ENCODE measurements around the gene DCDC1. TPM values are rescaled to one million over a fixed set of nuclear protein-coding genes. Genes with fewer than 3 reads are reported as not detected.

DCDC1 gene
- total and polyA plus RNA-seq, 9 donors, result 0.16 to 18.4 (median 1.5) TPM

DNA sequence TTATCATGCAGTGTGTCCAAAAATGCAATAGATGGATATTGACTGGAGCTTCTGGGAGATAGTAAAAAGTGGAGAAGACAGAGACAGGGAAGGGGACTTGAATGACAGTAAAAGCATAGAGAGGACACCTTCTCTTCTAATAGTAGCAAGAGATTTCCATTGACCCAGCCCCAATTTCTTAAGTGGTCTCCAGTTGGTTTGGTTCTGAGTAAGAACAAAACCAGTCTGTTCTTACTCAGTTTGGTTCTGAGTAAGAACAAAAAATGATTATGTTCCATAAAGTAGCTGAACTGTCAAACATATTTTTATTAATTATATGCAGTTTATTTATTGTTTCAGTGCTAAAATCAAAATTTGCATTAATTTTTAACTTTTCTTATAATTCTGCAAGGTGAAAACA lies 466.6 kb downstream of the DCDC1 start:
- Histone ChIP-seq H3K9me3 (no peaks in the 10 kb centered on the region), H3K36me3 (no peaks in the 10 kb centered on the region), H3K4me1 (ENCODE audit: insufficient read depth) (no peaks in the 10 kb centered on the region), H3K27ac (no peak overlapping the region), H3K27me3 (no peaks in the 10 kb centered on the region), H3K4me3 (no peak overlapping the region)
- TF ChIP-seq CTCF (IDR thresholded peaks at IDR 0.05) (no peak), POLR2A (IDR thresholded peaks at IDR 0.05) (no peak), EP300 (IDR thresholded peaks at IDR 0.05) (no peak)
- intact Hi-C loops (cut with DNase I), result no loop called here
- DNase-seq, result no peak

DNA sequence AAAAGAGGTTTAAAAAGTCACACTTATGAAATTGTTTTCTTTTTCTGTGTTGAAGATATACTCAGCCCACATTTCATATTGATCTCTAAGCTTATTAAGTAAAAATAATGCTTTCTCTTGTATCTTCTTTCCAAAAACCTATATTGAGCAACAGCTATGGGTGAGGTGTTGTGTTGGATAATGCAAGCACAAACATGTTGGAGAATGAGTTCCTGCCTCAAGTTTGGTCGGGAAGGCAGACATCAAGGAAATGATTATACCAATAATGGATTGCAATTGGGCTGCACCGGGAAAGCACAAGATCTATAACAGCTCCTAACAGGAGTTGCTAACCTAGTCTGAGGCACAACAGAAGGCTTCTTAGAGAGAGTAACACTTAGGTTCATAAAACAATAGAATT lies 474.5 kb downstream of the DCDC1 start:
- 87 to 92% (median 89%) methylated on average over 2 of the region's 2 CpGs for WGBS, 3 donors

GRCh38 chr11:30893318-30893717 lies 476.2 kb downstream of the DCDC1 start:
- no peaks in the 10 kb centered on the region for H3K36me3 ChIP-seq
- H3K9me3 ChIP-seq, result no peaks in the 10 kb centered on the region
- 13 to 17% (median 15%) methylated on average over 3 of the region's 3 CpGs for WGBS, 3 donors
- TF ChIP-seq POLR2A (IDR thresholded peaks at IDR 0.05) (no peak), CTCF (IDR thresholded peaks at IDR 0.05) (no peak), EP300 (IDR thresholded peaks at IDR 0.05) (no peak)
- no peaks in the 10 kb centered on the region for H3K4me1 ChIP-seq (ENCODE audit: insufficient read depth)
- H3K27ac ChIP-seq, result no peak overlapping the region
- intact Hi-C loops (cut with DNase I), result no loop called here
- no peak for DNase-seq
- no peaks in the 10 kb centered on the region for H3K27me3 ChIP-seq
- H3K4me3 ChIP-seq, result no peak overlapping the region

More for the DNA sequence above, 474.5 kb downstream of the DCDC1 start:
- Histone ChIP-seq H3K4me1 (ENCODE audit: insufficient read depth) (no peaks in the 10 kb centered on the region), H3K27me3 (no peaks in the 10 kb centered on the region), H3K27ac (no peak overlapping the region), H3K36me3 (no peaks in the 10 kb centered on the region), H3K9me3 (no peaks in the 10 kb centered on the region), H3K4me3 (no peak overlapping the region)
- intact Hi-C loops (cut with DNase I), result no loop called here
- no peak for DNase-seq
- TF ChIP-seq EP300 (IDR thresholded peaks at IDR 0.05), result no peak
- no peak for TF ChIP-seq CTCF (IDR thresholded peaks at IDR 0.05)
- TF ChIP-seq POLR2A (IDR thresholded peaks at IDR 0.05), result no peak

- H3K4me1 ChIP-seq (ENCODE audit: insufficient read depth), result no peaks in the 10 kb centered on the region
- intact Hi-C loops (cut with DNase I), result no loop called here
- H3K27ac ChIP-seq, result no peak overlapping the region
- TF ChIP-seq CTCF (IDR thresholded peaks at IDR 0.05) (no peak), EP300 (IDR thresholded peaks at IDR 0.05) (no peak), POLR2A (IDR thresholded peaks at IDR 0.05) (no peak)
- 79 to 82% (median 81%) methylated on average over 6 of the region's 6 CpGs for WGBS, 3 donors
- no peak overlapping the region for H3K4me3 ChIP-seq
- H3K27me3 ChIP-seq, result no peaks in the 10 kb centered on the region
- no peak for DNase-seq
- H3K36me3 ChIP-seq, result no peaks in the 10 kb centered on the region
- H3K9me3 ChIP-seq, result no peaks in the 10 kb centered on the region
Measured at GRCh38 chr11:30889143-30889794, 480.3 kb downstream of the DCDC1 start.
